Measurements from ENCODE around the gene SLC31A1. TPM values are rescaled to one million over a fixed set of nuclear protein-coding genes. Genes with fewer than 3 reads are reported as not detected.

SLC31A1 gene
- total RNA-seq, 1 donor from 2014 or later: 22.6 TPM

DNA sequence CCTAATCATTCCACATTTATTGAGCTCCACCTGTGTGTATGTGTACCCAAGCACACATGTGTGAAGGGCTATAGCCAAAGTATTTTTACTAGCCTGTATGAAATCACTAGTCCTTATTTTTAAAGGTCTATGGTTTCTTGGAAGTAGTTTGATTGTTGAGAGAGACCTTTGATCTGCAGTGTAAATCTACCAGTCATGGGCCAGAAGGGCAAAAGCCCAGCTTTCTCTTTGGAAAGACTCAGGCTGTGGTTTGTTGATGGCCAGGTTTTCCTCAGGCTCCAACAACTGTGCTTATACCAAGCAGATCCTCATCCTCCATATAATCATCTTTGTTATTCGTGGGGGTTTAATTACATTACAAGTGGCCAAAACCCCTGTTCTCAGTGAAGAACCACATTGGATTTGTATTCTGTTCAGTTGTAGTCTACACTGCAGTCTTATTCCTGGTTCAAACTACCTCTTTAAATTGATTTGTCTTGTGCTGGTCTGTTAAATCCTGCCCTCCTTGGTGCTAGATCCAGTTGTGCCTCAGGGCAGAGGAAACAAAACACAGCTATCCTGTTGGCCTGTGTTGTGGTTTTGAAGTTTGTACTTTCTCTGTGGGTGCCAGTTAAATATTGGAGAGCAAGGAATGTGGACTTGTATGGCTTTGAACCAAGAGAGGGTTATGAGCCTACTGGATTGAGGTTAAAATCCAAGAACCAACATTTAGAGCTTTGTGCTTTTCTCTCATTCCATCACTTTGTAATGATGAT is 40.8 kb downstream of the SLC31A1 start:
- H3K27me3 Mint-ChIP-seq (ENCODE audit: low read depth): no peaks in the 10 kb centered on the region
- no peaks in the 10 kb centered on the region for H3K4me1 Mint-ChIP-seq
- H3K27ac Mint-ChIP-seq: no peak overlapping the region
- DNase-seq (ENCODE audit: low spot score in 2 of 2, unreplicated experiment in 2 of 2): no peak
- TF ChIP-seq, protein P1, sequence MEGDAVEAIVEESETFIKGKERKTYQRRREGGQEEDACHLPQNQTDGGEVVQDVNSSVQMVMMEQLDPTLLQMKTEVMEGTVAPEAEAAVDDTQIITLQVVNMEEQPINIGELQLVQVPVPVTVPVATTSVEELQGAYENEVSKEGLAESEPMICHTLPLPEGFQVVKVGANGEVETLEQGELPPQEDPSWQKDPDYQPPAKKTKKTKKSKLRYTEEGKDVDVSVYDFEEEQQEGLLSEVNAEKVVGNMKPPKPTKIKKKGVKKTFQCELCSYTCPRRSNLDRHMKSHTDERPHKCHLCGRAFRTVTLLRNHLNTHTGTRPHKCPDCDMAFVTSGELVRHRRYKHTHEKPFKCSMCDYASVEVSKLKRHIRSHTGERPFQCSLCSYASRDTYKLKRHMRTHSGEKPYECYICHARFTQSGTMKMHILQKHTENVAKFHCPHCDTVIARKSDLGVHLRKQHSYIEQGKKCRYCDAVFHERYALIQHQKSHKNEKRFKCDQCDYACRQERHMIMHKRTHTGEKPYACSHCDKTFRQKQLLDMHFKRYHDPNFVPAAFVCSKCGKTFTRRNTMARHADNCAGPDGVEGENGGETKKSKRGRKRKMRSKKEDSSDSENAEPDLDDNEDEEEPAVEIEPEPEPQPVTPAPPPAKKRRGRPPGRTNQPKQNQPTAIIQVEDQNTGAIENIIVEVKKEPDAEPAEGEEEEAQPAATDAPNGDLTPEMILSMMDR (IDR thresholded peaks at IDR 0.05; ENCODE audit: unreplicated experiment): no peak
- peaks cover 29% of the 10 kb centered on the region for H3K36me3 Mint-ChIP-seq
- no peaks in the 10 kb centered on the region for H3K9me3 Mint-ChIP-seq
- no peak overlapping the region for H3K4me3 Mint-ChIP-seq

DNA sequence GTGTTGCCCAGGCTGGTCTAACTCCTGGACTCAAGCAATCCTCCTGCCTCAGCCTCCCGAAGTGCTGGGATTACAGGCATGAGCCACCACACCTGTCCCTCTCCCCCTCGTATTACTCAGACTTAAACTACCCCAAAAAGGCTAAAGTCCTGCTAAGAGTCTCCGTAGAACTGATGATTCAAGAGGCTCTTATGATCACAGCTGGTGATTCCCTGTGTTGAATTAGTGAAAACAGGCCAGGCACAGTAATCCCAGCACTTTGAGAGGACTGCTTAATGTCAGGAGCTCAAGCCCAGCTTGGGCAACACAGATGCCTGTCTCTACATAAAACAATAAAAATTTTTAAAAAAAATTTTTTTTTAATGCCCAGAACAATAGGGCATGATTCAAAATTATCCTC is 44.8 kb downstream of the SLC31A1 start:
- Mint-ChIP-seq H3K27ac (no peak overlapping the region), H3K27me3 (ENCODE audit: low read depth) (no peaks in the 10 kb centered on the region), H3K4me1 (no peaks in the 10 kb centered on the region), H3K4me3 (no peak overlapping the region), H3K36me3 (peaks cover 26% of the 10 kb centered on the region), H3K9me3 (no peaks in the 10 kb centered on the region)
- no peak for DNase-seq (ENCODE audit: low spot score in 2 of 2, unreplicated experiment in 2 of 2)
- TF ChIP-seq, protein P1 (IDR thresholded peaks at IDR 0.05; ENCODE audit: unreplicated experiment): no peak

DNA sequence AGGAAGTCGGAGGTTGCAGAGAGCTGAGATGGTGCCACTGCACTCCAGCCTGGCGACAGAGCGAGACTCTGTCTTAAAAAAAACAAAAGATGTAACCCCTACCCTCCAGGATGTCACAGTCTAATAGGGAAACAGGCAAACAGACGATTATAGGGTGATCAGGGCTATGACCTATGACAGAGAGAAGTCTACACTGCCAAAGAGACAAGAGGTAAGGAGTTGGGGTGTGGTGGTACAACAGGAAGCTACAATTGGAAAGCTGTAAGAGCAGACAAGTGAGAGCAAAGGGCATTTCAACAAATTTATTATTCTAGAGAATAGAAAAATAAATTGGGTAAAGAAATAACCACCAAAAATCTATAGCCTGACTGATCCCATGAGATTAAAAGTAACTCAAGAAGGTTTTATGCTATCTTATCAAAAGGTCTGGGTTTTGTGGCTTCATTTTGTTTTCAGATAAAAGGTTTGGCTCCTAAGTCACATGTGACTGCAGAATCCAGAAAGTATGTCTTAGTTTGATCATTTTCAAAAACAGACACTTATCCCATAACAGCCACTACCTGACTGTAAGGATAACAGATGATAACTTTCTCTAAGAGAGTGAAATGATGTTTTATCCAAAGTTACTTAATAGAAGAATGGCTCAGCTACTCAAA is 46.7 kb downstream of the SLC31A1 start:
- no peaks in the 10 kb centered on the region for H3K27me3 Mint-ChIP-seq (ENCODE audit: low read depth)
- no peaks in the 10 kb centered on the region for H3K9me3 Mint-ChIP-seq
- DNase-seq (ENCODE audit: low spot score in 2 of 2, unreplicated experiment in 2 of 2): no peak
- H3K4me1 Mint-ChIP-seq: no peaks in the 10 kb centered on the region
- no peak overlapping the region for H3K4me3 Mint-ChIP-seq
- no peak overlapping the region for H3K27ac Mint-ChIP-seq
- peaks cover 25% of the 10 kb centered on the region for H3K36me3 Mint-ChIP-seq
- TF ChIP-seq, protein P1 (IDR thresholded peaks at IDR 0.05; ENCODE audit: unreplicated experiment): no peak

DNA sequence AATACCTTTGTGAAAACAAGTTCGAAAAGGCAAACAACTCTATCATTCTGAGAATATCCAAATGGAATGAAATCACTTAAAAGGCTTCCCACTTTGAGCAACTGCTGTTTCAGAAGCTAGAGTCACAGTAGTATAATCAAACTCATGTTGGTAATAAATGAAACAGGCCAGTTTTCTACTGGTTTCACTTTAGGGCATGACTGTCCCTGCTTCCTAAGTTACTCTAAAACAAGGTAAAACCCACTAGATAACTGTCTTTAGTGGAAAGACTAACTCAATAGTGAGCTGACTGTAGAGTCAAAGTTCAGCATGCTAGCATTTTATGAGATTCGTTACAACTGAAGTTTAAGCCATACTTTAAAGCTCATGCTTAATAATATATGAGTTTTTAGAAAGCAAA is 48.0 kb downstream of the SLC31A1 start:
- Mint-ChIP-seq H3K27me3 (ENCODE audit: low read depth) (no peaks in the 10 kb centered on the region), H3K4me1 (peaks cover 5% of the 10 kb centered on the region), H3K9me3 (no peaks in the 10 kb centered on the region), H3K27ac (no peak overlapping the region), H3K4me3 (no peak overlapping the region), H3K36me3 (peaks cover 28% of the 10 kb centered on the region)
- TF ChIP-seq, protein P1 (IDR thresholded peaks at IDR 0.05; ENCODE audit: unreplicated experiment): no peak
- DNase-seq (ENCODE audit: low spot score in 2 of 2, unreplicated experiment in 2 of 2): no peak

DNA sequence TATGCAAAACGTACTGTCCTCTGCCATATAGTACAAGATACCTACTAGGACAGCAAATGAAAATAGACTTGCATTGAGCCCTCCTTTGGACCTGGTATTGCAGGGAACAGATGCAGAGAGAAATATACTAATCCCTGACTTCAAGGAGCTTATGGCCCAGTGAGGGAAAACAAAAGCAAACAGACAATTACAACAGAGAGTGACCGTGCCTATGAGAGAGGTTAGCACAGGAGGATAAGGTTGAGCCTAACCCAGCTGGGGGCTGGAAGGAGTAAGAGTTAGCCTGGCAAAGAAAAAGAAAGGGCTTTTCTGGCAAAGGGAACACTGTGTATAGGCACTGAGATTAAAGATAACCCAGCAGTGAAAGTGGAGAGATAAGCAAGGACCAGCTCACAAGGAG is 48.5 kb downstream of the SLC31A1 start:
- no peaks in the 10 kb centered on the region for H3K27me3 Mint-ChIP-seq (ENCODE audit: low read depth)
- H3K4me1 Mint-ChIP-seq: peaks cover 5% of the 10 kb centered on the region
- H3K27ac Mint-ChIP-seq: no peak overlapping the region
- no peak for DNase-seq (ENCODE audit: low spot score in 2 of 2, unreplicated experiment in 2 of 2)
- peaks cover 26% of the 10 kb centered on the region for H3K36me3 Mint-ChIP-seq
- no peaks in the 10 kb centered on the region for H3K9me3 Mint-ChIP-seq
- H3K4me3 Mint-ChIP-seq: no peak overlapping the region
- TF ChIP-seq, protein P1 (IDR thresholded peaks at IDR 0.05; ENCODE audit: unreplicated experiment): no peak

Data from mesothelial cell of epicardium (in vitro differentiated cells).